Activated gamma-delta T cell treated with Interleukin-2 at 50 U/mL for 16 hours (primary cell): ENCODE results near the gene ANGPTL2.
A peak's percentile ranks its signal among the peaks of the same experiment; 100 is the strongest.

Source experiments
- DNase-seq: peaks from one replicate; pipeline ENCODE4 v3.0.0-alpha.2; 2020

ANGPTL2 gene

DNA sequence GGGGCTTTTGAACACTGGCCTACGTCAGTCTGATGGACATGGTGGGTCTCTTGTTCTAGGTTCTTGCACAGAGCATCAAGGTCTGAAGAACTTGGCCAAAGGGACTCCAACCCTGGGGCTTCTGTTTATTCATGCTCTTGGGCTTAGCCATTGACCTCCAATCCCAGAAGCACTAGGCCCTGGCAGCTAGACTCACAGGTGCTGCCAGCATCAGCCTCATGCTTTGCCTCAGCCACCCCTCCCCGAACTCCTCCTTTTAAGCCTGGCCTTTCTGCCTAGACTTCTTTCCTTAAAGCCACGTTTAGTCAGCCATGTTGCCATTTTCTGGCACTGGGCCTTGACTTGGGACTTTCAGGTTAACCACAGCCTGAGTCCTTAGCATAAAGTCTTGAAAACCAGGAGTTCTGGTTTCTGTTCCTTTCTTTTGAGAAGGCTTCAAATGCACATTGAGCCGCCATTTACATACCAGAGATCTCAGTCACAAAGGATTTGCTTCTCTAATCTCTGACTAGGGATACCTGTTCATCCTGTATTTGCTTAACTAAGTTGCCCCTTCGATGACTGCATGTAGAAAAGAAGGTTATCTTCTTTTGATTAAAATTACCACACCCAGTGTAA lies 54.7 kb downstream of the ANGPTL2 start:
- DNase-seq: no peak

DNA sequence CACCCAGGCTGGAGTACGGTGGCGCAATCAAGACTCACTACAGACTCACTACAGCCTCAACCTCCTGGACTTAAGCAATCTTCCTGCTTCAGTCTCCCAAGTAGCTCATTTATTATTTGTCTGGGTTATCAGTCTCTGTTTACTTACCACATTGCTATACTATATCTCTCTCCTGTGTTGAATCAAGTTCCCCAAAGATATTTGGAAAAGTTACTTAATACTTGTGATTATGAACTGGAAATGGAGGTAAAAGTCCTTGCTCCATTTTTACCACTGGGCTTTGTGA lies 55.6 kb downstream of the ANGPTL2 start:
- DNase-seq: no peak

DNA sequence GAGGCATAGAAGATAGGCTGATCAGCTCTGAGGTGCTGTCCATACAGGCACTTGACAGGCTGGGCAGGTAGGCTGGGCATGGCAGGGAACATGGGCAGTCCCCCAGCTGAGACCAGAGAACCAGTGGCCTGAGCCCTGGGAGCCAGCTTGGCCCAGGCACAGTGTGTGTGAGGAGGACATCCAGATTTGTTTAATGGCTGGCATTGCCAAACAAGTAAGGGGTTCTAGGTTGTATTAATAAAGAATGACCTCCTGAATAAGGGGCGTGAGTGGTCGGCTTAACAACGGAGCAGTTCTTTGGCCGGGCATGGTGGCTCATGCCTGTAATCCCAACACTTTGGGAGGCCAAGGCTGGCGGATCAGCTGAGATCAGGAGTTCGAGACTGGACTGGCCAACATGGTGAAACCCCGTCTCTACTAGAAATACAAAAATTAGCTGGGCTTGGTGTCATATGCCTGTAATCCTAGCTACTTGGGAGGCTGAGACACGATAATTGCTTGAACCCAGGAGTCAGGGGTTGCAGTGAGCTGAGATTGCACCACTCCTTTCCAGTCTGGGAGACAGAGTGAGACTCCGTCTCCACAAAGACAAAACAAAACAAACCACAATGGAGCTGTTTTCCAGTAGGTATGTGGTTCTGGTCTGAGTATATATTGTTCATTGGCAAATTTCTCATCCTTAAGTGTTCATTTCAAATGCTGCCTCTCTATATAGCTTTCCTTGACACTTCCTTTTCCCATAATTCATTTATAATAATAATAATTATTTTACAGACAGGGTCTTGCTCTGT lies 56.2 kb downstream of the ANGPTL2 start:
- DNase-seq: no peak

DNA sequence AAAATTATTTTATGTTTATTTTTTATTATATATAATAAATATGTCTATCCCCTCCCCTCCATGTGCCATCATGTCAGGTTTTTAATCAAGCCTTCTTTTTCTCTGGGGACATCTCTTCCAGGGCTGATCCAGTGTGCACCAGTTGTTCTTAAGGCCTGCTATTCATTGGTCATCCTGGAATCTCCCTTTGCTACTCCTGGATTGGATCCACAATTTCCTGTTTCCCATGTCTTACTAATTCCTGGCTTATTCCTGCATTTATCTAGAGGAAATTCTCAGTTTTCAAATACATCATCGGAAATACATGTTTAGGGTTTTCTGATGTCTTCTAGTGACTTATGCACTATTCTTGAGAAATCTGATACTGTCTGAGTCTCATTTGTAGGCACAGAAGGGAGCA lies 56.8 kb downstream of the ANGPTL2 start:
- DNase-seq: no peak

DNA sequence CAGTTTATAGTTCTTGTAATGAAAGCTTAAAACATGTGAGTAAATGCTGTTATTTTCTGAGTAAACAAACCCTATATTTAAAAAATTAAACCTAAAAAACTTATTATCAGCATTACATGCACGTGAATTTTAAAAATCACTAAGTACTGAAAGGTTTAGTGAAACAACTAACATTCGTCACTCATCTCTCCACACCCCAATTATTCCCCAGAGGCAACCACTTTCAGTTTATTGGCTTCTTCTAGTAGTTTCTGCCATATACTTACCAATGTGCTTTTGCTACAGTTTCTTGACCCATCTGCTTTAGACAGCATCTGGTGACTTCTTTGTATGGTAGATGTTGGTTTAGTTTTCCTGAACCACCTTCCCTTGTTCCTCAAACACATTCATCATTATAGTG lies 58.1 kb downstream of the ANGPTL2 start:
- DNase-seq: no peak

DNA sequence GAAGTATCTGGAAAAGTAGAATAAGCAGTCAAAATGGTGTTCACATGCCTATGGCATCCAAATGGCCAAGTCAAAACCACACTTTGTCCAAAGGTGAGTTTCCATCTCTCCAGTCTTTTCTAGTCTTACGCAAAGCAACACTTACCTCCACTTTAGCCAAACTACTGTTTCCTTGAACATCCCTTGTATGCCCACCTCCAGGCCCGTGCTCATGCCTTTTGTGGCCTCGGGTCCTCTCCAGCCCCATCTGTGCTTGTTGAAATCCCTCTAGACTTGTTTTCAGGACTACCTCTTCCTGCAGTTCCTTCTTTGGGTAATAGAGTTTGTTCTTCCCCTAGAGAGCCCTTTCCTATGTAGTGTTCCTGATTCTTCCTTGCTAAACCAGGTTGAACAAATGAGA lies 61.0 kb downstream of the ANGPTL2 start:
- DNase-seq: no peak

DNA sequence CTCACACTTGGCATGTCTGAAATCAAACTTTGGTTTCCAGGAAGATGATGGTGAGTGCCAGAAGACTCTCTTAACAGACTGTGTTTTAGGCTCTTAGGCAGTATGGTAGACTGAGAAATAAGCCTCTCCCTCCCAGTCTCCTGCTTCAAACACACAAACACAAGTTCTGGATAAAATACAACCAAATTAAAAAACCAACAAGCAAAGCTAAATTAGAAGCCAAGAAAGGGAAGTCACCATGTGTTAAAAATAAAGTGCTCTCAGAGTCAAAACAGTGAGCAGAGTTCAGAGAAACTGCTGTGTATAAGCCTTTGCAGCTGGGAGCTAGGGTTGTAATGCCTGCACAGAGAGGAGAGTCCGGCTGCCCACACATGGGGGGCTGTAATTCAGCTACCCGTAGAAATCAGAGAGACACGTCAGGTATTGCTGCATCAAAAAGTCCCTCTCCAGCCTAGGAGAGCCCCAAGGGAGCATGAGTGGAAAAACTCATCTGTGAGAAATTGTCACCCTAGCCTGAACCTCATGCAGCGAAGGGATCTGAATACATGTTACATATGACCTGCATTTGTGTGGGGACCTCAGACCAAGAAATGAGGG lies 62.6 kb downstream of the ANGPTL2 start:
- DNase-seq: no peak

DNA sequence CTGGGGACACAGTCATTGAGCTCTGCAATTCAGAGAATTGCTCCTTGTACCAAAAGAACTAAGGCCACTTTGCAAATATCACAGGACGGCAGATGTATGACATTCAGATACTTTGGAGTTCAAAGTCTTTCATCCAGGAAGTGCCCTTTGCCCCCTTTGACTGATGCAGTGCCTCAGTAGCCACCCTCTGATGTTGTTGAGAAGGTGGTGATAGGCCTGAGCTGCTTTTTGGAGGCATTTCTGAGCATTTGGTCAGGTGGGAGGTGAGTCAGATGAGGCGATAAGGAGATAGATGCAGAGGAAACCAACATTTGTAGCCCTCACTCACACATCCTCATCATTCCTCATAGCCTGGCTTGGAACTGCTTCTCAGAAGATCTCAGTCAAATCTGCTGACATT lies 63.4 kb downstream of the ANGPTL2 start:
- DNase-seq: no peak

DNA sequence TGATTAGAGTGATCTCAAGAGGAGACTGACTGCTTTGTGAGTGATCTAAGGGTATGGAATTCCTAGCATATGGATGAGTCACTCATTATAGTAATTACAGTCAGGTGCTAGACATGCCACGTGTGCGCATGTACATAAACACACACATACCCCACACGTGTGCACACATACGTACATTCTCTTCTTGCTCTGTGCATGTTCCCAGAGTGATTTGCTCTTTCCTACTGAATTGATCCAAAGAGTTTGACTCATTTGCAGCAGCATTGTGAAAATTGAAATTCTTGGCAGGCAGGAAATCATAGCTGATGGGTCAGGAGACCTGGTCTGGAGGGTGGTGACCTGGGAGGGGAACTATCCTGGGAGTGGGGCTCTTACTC lies 63.8 kb downstream of the ANGPTL2 start:
- no peak for DNase-seq

DNA sequence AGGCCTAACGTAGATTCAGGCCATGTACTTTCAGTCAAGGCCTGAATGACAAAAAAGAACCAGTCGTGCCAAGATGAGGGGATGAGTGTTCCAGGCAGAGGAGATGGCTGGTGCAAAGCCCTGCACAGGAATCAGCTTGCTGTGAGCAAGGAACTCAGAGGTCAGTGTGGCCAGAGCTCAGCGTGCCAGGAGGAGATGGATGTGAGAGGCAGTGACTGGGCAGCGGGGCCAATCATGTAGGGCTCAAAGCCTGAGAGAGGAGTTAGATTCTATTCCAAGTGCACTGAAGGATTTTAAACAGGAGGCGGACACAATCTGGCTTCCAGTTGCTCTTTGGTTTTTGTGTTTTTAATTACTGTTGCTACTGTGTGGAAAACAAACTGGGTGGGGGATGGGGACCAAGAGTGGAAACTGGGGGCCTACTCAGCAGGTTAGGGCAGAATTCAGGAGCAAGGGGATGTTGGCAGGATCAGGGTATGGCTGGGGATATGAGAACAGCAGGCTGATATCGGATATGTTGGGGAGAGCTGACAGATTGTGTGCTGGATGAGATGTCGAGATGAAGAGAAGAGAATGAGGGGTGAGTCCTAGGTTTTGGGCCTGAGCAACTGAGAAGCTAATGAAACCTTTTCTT lies 64.3 kb downstream of the ANGPTL2 start:
- no peak for DNase-seq

DNA sequence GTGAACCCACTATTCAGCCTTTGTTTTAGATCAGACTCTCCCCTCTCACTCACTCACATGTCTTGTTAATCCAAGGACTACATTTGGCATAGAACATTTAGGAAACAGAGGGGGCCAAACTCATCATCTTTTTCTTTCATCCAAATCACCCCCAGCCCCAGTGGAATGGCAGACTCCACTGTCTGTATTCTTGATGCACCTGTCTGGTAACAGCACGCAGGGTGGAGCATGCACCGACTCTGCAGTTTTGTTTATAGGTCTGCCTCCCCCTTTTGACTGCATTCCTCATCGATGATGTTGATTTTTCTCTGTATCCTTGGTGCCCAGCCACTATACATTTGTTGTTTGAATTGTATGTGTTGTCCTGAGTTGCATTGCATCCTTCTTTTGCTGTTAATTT lies 66.0 kb downstream of the ANGPTL2 start:
- DNase-seq: no peak

DNA sequence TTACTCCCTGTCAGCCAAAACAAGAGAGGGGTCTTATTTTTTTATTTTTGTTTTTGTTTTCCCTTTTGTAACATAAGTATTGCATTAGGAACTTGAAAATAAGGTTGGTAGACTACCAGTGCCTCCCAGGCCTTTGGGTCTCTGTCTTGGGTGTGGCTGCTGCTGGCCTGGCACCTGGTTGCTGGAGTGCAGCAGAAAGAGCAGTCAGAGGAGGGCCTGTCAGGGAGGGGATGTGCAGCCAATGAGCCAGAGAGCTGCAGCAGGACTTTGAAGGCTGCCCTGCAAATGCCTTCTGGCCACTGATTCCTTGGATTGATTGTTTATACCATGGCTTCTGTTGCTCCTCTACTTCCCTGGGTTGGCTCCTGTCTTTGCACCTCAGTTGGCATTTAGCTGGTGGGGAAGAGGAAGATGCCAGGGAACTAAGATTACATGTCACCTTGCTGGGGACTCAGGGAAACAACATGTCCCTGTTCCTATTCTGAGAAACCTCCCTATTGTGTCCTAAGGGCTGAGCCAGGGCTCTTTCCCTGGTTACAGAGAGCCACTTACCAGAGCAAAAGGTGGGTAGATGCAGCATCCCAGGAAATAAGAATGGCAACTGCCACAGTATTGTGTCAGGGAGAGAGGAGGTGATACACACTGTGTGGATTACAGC lies 66.6 kb downstream of the ANGPTL2 start:
- DNase-seq: no peak

DNA sequence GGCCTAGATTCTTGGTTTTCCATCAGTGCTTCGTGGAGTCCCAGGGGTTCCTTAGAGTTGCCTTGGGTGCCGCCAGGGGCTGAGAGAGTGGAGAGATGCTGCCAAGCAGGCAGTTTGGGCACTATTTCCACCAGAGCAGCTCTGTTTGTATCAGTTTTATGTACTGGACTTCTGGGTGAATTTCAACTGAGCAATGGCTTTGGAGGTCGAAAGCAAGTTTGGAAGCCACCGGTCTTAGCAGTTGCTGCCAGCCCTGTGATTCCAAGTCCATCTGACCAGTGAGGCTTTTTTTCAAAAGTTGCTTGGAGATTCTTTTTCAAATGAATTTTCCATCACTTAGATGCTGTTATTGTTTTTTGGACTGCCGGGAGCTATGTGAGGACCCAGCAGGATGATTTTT lies 68.5 kb downstream of the ANGPTL2 start:
- no peak for DNase-seq

DNA sequence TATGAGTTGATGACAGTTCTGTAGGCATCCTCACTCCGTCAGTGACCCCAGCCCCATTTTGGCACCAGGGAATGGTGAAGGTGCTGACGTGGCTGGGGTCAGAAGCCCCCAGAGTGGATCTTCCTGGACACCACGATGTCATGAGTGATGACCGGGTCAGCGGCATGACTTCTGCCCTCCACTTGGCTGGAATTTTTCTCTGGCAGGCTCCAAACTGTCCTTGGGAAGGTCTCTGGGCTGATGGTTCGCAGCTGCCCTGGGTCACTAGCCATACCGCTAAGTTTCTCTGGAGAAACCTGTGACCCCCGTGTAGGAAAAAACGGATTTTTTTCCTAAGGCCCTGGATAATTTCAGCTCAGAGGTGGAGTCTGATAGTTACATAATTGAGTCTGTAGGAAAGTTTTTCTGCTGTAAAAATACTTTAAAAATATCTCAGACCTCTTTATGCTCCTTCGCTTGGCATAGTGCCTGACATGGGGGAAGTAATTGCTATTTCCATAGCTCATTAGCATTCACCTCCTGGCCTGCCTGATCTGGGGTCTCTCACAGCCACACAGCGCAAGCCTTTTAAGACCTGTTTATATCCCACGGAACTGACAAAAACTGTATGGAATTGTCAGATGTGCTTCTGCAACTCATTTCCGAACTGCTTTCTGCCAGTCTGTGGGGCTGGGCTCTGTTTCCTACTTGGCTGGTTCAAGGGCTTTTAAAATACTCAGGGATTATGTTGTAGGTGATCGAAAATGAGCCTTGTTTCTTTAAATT lies 69.2 kb downstream of the ANGPTL2 start:
- DNase-seq: no peak

DNA sequence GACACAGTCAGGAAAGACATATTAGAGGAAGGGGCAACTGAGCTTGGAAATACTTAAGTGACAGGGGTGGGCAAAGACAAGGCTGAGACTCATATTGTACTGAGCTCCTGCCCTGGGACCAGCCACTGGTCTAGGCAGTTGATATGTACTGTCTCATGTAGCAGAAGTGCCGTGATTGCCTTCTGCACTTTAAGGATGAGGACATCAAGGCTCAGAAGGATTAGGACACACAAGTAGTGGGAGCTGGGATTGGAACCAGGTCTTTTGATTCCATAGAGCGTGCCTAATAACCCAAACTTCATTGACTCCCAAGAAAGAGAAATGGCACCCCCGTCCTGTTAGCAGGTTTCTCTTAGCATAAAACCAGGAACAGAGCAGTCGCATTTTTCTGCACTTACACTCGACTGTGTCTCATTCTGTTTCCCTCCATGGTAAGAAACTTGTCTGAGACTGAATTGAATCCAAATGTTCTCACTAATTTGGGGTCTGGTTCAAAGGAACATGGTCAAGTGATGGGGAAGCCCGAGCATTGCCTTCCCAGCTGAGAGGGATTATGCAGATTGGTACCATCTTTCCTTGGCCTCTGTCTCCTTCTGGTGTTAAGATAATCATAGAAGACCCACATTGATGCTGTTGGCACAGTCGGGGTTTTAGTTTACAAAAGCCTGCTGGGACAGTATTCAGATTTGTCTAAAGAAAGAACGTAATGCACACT lies 70.4 kb downstream of the ANGPTL2 start:
- DNase-seq: no peak

DNA sequence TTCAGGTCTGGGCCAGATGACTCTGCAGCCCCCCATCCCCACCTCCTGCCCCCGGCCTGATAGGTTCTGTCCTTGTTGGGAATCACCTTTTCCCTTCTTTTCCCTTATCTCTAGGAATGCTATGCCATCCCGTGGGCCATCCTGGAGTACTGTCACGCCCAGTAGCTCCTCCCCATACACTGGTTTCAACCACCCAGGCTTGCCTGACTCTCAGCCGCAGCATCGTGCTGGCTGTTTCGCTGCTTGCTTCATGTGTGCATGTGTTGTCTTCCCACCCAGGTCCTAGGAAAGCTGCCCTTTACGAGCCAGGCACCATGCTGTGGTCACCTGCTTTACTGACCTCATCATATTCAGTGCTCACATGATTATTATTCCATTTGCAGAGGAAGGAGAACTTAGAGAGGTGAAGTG lies 71.8 kb downstream of the ANGPTL2 start:
- DNase-seq: no peak

DNA sequence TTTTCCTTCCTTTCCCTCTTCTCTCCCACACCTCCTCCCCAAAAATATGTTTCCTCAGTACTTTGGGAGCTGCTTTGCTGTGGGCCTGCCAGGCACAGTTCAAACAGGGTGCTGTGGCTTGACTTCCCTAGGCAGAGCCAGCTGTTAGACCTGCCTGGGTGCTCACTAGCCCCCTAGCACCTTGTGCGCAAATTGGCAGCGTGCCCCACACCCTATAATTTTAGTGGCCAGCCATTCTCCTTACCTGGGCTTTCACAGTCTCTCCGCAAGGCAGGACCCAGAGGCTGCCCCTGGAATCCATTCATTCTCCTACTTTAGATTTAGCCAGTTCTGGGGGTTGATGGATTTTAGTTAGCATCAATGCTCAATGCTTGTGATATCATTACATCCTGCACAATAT lies 72.3 kb downstream of the ANGPTL2 start:
- no peak for DNase-seq

DNA sequence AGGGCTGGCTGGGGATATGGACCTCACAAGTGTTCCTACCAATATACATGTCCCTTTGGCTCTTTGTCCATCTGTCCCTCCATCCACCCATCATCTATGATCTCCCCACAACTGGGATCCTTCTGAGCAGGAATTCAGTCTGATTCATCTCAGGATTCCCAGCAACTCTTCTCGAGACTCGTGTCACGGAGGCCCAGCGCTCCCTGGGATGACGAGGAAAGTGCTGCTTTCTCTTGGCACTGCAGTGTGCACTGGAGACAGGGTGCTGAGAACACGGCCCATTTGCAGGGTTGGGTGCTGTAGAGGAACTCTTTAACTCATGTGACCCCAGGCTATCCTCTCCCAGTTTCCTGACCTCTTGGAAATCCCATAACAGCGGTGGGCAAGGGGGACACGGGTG lies 72.9 kb downstream of the ANGPTL2 start:
- DNase-seq: no peak

DNA sequence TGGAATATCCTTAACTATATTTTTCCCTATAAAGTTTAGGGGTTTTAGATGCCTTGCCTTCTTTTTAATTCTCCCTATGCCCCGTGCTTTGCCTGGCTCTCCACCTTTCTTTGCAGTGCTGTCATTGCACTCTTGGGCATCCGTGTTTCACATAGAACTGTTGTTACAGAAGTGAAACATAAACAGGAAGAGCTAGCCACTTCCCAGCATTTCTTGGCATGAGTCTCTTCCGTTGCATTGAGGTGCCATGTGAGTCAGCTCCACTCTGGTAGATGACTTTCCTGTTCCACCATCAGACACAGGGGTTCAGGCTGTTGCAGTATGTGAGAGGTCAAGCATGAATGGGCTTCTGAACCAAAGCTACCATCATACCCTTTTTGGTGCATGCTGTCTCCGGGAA lies 73.4 kb downstream of the ANGPTL2 start:
- DNase-seq: peak; percentile 20

DNA sequence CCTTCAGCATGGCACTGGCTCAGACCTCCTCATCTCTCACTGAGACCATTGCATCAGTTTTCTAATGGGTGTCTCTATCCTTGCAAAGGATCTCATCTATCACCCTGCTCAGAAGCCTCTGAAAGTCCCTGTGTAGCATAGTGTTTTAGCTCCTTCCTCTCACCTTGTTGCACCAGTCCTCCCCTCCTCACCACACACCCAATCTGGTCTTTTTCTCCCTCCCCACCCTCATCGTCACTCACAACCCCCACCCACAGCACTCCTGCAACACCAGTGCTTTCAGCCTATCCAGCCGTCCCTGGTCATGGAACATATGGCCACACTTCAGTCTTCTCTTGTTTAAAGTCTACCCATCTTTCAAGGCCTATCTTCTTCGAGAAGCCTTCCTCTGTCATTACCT lies 74.5 kb downstream of the ANGPTL2 start:
- no peak for DNase-seq

DNA sequence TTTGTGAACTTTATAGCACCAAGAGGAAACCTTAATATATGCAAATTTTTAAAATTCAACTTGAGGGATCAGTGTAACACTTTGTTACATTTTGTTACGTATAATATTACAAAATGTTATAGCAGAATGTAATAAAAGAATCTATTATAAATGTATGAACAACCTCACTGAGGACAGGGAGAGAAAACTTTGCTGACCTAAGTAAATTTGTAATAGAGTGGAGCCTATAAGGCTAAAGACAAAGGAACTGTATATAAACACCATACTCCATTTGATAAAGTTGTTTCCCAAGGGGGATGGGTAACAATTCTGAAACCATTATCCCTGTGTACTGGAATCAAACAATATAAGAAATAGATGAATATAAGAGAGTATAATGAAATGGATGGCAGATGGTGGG lies 77.3 kb downstream of the ANGPTL2 start:
- no peak for DNase-seq

DNA sequence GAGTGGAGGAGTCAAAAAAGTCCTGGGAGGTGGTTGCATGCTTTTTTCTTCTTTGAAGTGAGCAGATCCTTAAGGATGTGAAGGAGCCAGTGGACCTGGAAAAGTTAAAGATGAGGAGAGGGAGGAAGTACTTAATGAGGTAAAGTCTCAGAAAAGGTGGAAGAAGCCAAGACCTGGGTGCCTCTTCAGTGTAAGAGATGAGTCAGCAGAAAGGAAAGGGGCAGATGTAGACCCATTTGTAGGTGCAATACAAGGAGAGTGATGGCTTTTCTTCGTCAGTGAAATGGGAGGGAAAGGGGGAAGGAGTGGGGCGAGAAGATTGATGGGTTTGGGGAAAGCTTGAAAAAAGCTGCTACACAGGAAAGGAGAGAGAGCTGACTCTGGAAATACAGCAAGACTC lies 82.9 kb downstream of the ANGPTL2 start:
- DNase-seq: no peak
